Ramos (cell line): ENCODE measurements around the gene SDF4.
"Not testable (repeated sequence)": the region's sequence is repeated elsewhere in the genome, so short reads cannot be mapped to it uniquely, and the experiment has no call there.

Experiments
- in situ Hi-C: fragments of 300-500 bp; cut with MboI; formaldehyde crosslinking; loops from one replicate; pipeline ENCODE4 v1.14.3; 2022; ENCODE audit warnings: low sequenced_read_pairs; ENCODE audit not compliant: unreplicated experiment

Gene SDF4

GRCh38 chr1:1204425-1204920, 27.3 kb downstream of the SDF4 start:
- in situ Hi-C loops, result no loop called here

DNA sequence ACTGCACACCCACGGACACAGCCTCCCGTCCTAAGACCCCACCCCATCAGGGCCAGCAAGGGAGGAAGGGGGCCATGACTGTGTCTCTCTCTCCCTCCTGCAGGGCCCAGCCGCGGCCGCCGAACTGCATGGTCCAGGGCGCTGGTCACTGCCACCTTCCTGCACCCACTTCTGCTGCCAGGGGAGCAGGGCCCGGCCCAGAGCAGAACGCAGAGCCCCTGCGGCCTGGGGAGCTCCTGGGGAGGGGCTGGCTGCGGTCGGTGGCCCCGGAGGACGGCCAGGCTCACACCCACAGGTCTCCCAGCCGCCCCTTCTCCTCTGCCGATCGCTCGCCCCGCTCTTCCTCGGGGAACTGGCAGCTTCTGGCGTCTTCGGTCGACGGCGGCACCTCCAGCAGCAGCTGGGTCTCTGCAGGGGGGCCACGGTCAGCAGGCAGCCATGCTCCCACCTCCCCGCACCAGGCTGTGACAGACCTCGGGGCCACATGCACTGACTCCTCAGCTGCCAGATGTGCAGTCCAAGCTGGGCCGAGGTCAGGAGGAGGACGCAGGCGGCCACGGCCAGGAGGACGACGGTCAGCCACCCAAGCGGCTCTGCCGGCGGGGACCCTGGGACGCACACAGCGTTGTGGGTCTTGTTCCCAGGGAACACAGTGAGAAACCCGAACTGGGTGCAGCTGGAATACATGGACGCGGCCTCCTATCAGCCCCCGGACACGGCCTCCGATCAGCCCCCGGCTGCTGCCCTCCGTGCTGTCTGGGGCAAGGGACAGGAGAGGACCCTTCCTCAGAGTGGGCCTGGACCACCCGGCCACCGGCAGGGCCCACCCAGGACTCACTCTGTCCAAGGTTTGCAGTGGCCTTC, 28.0 kb downstream of the SDF4 start:
- in situ Hi-C loops, result no loop called here

GRCh38 chr1:1202831-1203560, 28.8 kb downstream of the SDF4 start:
- in situ Hi-C loops, result no loop called here

- in situ Hi-C loops, result no loop called here
Measured at GRCh38 chr1:1200876-1201810, 30.7 kb downstream of the SDF4 start.

DNA sequence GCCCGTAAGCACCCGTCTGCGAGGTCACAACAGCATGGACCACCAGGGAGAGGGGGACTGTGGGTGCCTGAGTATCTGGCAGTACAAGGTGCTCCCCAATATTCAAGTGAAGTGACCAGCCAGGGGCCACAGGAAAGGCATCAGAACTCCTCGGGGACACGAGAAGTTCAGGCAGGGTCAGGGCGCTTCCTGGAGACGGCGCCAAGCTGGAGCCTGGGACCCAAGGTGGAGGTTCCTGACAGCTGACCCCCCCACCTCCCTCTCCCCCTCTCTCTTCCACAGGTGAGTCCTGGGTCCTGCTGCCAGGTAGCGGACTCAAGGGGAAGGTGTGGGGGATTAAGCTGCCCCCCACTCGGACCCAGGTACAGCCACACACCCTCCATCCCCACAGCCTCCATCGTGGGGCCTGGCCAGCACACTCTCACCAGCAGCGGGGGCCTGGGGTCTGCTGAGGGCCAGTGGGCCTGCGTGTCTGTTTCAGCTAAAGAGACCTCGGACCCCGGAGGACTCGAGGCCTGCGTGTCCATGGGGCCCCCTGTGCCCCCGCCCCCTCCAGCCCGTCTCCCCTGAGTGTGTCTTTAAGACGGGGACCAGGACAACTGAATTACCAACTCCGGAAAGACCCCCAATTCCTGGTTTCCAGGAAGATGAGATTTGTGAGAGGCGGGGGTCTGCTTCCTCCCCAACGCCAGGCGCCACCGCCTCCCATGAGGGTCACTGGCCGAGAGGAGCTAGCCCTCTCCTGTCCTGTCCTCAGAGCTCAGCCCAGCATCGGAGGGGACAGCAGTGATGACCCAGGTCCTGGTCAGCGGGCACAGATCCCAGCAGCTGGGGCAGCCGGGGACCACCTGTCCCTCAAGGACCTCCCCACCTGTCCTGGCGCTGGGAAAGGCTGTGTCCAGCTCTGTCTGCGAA, 31.6 kb downstream of the SDF4 start:
- in situ Hi-C loops, result no loop called here

DNA sequence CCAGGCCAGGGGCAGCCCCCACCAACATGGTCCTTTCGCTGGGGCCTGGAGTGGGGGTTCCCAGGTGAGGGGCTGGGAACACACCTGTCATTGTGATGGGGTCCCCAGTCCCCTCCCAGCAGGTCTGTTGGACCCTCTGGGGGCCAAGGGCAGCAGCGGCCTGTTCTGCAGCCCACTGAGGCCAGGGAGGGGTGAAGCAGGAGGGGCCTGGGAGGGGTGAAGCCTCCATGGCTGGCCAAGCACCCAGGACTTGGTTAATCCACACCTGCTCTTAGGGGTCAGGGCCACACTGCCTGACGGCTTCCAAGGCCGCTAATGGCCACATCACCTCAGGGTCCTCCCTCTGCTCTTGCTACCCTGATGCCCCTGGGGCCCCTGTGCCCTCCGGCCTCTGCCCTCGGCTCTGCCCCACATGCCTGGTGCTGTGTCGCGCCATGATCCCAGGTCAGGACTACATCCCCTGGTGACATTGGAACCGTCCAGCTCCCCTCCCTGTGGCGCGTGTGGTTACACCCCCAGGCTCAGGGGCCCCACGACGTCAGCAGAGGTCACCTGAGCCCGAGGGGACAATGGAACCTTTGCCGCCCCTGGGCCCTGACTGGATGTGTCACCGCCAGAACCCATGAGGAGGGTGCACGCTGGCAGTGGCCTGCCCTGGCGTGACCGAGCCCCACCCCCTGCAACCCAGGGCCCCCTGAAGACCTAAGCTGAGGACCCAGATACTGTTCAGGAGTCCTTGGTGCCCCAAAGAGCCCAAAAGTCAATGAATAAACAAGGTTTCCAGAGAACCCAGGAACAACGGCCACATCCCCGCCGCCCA, 32.5 kb downstream of the SDF4 start:
- in situ Hi-C loops, result no loop called here

DNA sequence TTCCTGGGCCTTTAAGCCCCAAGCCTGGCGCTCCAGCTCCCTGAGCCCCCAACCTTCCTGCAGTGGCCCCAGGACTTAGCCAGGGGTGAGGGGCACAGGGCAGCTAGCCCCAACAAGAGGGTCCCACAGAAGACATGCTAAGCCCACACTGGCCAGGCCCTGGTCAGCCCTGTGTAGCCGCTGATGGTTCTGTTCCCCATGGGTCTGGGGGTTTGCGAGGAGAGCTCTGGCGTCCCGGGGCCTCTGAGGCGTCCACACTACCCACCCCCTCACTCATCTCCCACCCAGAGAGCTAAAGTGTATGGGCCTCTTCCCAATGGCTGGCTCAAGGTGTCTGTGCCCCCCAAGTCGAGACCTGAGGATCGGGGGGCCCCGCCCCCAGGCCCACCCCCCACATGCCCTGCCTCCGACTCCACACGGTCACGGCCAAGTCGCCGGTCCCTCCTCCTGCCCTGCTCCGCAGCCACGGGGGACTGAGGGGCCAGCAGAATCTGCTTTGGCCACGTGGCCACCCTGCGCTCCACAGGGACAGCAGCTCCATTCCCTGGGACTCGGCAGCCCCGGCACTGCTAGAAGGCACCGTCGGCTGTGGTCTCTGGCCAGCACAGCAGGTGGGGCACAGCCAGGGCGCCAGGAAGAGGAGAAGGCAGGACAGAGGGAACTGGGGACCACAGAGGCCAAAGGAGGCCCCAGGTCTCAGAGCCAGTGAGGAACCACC, 33.2 kb downstream of the SDF4 start:
- in situ Hi-C loops, result no loop called here

GRCh38 chr1:1197551-1198422, 34.0 kb downstream of the SDF4 start:
- in situ Hi-C loops, result no loop called here

- in situ Hi-C loops, result no loop called here
Measured at GRCh38 chr1:1197188-1197500, 34.7 kb downstream of the SDF4 start.

- in situ Hi-C loops, result no loop called here
Measured at GRCh38 chr1:1196431-1197187, 35.2 kb downstream of the SDF4 start.

DNA sequence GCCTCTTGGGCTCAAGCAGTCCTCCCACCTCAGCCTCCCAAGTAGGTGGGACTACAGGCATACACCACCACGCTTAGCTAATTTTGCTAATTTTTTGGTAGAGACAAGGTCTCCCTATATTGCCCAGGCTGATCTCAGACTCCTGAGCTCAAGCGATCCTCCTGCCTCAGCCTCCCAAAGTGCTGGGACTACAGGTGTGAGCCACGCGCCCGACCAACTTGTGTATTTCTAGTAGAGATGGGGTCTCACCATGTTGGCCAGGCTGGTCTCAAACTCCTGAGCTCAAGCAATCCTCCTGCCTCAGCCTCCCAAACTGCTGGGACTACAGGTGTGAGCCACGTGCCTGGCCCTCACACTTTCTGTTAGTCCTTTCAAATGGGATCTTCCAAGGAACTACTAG, 36.1 kb downstream of the SDF4 start:
- in situ Hi-C loops, result not testable (repeated sequence)

- in situ Hi-C loops, result no loop called here
Measured at GRCh38 chr1:1194723-1195122, 37.1 kb downstream of the SDF4 start.

DNA sequence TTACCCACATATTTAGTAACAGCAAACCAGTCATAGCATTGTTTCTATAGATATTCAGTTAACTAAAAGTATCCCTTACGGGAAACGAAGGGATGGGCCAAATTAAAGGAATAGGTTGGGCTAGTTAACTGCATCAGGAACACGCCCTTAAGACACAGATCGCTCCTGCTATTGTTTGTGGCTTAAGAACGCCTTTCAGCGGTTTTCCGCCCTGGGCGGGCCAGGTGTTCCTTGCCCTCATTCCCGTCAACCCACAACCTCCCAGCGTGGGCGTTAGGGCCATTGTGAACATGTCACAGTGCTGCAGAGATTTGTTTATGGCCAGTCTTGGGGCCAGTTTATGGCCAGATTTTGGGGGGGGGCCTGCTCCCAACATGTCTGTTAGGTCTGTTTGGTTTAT, 40.1 kb downstream of the SDF4 start:
- in situ Hi-C loops, result no loop called here

- in situ Hi-C loops, result no loop called here
Measured at GRCh38 chr1:1189111-1189510, 42.7 kb downstream of the SDF4 start.

- in situ Hi-C loops, result no loop called here
Measured at GRCh38 chr1:1187938-1188337, 43.9 kb downstream of the SDF4 start.

DNA sequence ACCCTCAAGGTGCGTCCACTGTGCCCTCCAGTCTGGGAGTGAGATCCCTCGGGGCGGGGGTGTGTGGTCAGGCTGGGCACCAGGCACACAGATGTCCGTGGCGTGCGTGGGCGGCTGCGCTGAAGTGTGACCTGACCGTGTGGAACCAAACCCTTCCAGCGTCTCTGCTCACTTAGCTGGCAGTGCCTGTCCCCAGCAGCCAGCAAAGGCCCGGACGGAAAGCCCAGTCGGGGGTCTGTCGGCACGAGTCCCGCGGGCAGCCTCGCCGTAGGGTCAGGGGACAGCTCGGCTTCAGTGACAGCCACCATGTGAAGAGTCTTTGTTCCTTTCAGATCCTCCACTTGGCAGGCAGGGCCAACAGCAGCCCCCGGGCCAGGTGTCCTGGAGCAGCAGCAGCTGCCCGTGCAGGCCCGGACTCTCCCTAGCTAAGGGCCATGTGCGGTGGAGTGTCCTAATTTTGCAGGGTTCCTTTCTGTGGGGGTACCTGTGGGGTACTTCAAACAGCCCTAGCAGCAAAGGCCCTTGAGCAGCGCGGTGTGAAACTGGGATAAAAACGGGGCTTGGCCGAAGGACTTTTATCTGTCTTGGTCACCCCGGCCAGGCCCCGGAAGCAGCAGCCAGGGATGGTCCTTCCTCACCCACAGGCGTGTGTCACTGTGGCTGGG, 46.6 kb downstream of the SDF4 start:
- in situ Hi-C loops, result no loop called here
